Glomerular endothelial cell (primary cell): ENCODE data around the gene NDUFAF3. TPM values are rescaled to one million over a fixed set of nuclear protein-coding genes. Genes with fewer than 3 reads are reported as not detected.

ENCODE experiments used
- DNase-seq: peaks from one replicate; pipeline ENCODE4 v3.0.0-alpha.2; 2011; ENCODE audit warnings: low read depth, low spot score; ENCODE audit errors: extremely low read depth
- total RNA-seq: library from RNA; depleted of rRNA; stranded (reverse); fragments of >200 nt; gene quantifications from 2 replicates; pipeline ENCODE4 v1.2.3, GENCODE V29; 2015

The NDUFAF3 gene, protein sequence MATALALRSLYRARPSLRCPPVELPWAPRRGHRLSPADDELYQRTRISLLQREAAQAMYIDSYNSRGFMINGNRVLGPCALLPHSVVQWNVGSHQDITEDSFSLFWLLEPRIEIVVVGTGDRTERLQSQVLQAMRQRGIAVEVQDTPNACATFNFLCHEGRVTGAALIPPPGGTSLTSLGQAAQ
- 115 and 155 TPM in 2 replicates for total RNA-seq

GRCh38 chr3:49021813-49022687, at the start of gene NDUFAF3:
TSS of gene NDUFAF3 (plus strand) at chr3:49022121. CDS start at chr3:49022145, 24 bp downstream.
- peak; percentile 42 for DNase-seq

DNA sequence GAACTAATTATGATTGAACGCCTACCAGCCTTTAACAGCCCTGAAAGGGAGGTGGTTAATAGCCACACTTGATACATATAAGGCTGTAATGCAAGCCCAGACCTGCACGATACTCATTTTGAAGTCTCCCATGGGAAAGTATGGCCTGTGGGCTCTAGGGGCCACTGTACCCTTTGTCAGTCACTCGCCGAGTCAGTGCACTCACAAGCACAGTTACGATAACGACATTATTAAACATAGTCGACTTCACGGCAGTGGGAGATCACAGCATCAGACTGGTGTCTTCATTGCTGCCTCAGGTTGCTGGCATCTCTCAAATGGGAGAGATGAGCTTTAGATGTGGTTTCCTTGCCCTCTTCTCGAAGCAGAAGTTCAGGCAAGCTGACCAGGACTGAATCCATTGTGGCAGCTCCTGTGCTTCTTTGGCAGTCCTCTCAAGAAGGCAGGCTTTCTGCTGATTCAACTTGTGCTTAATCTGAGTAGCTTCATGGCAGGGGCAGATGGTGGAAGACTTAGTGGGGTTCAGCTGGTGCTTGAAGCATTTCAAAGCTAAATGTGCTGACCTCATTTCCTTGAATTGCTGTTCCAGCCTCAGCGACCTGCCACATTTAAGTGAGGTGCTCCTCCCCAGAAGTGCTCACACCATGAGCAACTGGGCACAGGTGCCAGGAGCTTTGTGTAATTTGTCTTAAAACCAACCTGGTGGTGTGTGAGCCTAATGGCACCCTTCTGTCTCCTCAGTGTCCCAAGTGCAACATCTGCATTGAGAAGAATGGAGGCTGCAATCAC, 47.7 kb upstream of the NDUFAF3 start:
- no peak for DNase-seq

GRCh38 chr3:48979451-48979850, 42.5 kb upstream of the NDUFAF3 start:
- no peak for DNase-seq

GRCh38 chr3:48980295-48980694, 41.6 kb upstream of the NDUFAF3 start:
- no peak for DNase-seq

DNA sequence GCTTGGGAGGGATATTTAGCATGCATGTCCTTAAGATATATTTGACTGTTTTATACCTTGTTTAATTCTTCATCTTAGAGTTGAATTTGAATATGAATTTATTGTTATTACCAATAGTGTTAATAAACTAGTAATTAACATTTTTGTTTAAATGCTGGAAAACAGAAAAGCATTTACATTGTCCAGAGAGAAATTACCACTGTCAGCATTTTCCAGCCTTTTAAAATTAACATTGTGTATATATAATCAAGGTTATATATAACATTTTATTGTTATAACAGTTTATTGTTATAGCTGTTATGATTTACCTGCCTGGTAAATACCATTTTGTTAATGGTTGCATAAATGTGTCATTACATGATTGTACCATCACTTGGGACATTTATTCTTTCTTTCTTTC, 39.9 kb upstream of the NDUFAF3 start:
- DNase-seq, result no peak

GRCh38 chr3:48982686-48983085, 39.2 kb upstream of the NDUFAF3 start:
- no peak for DNase-seq

GRCh38 chr3:48983096-48983495, 38.8 kb upstream of the NDUFAF3 start:
- no peak for DNase-seq

DNA sequence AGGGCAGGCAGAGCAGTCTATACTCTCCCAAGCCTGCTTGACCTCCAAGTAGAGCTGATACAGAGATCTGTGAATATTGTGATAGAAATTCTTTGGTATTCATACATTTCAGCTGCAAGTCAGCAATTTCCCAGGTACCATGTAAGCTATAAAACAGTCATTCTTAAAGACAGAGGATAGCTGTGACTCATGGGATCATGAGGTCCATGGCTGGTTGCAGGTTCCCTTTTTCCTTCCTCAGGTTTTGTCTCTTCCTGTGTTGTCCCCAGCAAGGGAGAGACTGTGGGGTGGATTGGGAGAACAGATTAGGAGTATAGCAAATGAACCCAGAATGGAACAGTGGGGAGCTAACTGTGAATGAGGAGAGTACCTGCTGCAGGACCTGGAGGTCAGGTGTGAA, 37.3 kb upstream of the NDUFAF3 start:
- DNase-seq, result no peak

DNA sequence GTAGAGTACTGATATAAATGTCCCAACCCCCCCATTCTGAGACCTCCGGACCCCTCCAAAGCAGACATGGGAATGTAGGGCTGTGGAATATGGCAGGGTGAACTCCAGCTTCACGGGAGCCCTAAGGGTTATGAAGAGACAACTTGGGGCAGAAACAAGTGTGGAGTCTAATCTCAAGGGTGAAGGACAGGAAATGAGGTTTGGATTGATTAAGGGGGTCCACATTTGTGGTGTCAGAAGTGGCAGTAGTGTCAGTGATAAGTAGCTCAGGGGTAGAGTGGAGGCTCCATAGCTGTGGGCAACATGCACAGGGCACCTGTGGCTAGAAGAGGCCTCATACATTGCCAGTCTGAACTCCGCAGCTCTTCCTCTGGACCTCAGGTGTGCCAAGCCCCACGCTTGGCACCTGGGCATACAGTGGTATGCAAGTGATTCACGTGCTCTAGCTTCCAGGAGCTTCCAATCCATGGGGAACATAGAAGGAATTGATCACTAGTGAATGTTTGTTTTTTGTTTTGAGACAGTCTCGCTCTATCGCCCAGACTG, 36.0 kb upstream of the NDUFAF3 start:
- DNase-seq, result no peak

GRCh38 chr3:48989126-48989795, 32.7 kb upstream of the NDUFAF3 start:
- no peak for DNase-seq

DNA sequence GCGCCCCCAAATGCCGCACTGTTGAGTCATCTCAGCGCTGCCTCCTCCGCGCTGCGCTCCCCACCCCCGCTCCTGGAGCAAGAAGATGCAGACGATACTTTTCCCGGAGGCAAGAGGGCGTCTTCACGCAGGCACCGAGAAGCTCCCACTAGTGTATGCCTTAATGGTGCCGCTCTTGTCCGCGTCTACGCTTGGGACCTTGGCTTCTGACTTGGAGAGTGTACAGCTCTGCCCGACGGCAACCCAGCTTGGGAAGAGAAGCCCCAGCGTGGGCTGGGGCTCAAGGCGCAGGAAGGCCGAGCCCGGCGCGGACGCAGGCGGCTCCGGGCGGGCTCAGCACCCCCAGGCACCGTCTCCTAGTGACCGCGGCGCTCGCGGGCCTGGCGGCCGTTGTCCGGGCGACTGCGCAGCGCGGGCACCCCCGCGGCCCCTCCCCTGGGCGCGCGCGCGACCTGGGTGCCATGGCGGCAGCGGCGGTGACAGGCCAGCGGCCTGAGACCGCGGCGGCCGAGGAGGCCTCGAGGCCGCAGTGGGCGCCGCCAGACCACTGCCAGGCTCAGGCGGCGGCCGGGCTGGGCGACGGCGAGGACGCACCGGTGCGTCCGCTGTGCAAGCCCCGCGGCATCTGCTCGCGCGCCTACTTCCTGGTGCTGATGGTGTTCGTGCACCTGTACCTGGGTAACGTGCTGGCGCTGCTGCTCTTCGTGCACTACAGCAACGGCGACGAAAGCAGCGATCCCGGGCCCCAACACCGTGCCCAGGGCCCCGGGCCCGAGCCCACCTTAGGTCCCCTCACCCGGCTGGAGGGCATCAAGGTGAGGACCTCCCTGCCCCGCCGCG, 31.9 kb upstream of the NDUFAF3 start, which contains the start of gene P4HTM:
P4HTM (plus strand) TSS at position 446 of the 840 bp plus-strand sequence; CDS start at position 462, 16 bp downstream.
- peak; percentile 44 for DNase-seq

DNA sequence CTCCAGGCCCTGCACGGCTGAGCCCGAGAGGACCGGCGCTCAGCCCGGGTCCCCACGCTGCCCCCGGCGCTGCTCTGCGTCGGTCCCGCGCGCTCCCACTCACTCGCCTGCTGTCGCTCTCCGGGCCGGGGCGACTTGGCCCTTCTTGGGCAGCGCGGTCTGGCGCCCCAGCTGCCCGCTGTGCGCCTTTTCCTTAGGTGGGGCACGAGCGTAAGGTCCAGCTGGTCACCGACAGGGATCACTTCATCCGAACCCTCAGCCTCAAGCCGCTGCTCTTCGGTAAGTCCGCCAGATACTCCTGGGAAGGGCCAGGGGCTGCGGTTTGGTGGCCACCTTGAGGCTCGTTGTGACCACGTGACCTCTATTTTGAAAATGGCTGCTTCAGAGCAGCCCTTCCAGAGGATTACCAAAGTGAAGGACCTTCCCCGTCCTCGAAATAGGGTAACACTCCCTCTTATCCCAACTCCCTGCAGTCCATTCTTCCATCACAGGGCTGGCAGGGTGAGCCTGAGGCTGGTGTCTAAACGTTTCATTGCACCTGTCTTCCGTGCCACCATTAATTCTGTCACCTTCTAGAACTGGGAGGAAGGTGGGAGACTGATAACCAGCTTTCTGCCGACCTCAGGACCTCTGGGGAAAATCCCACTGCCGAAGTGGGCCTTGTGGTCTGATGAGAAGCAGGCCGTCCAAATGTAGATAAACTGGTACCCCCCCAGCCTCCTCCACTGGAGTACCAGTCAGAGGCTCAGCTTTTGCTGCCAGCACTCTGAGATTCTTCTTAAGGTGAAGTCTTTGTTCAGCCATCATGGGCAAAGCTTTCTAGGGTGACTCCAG, 31.1 kb upstream of the NDUFAF3 start:
- no peak for DNase-seq

DNA sequence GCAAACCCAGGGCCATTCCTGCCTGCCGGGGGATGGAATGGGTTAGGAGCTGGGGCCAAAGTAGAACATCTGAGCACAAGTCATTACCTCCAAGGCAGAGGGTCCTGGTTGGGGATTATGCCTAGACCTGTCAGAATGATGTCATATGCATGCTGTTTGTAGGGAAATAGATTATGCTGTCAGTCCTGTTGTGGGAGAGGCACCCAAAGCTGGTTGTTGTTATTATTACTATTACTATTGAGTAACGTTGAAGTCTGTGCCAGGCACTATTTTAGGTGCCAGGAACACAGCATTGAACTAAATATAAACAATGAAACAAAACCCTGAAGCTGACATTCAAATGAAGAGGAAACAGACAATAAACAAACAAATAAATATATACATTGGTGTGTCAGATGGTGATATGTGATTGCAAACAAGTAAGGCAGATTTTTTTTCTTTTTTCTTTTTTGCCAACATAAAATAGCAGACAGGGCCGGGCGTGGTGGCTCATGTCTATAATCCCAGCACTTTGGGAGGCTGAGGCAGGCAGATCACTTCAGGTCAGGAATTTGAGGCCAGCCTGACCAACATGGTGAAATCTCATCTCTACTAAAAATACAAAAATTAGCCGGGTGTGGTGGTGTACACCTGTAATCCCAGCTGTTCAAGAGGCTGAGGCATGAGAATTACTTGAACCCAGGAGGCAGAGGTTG, 29.9 kb upstream of the NDUFAF3 start:
- no peak for DNase-seq

DNA sequence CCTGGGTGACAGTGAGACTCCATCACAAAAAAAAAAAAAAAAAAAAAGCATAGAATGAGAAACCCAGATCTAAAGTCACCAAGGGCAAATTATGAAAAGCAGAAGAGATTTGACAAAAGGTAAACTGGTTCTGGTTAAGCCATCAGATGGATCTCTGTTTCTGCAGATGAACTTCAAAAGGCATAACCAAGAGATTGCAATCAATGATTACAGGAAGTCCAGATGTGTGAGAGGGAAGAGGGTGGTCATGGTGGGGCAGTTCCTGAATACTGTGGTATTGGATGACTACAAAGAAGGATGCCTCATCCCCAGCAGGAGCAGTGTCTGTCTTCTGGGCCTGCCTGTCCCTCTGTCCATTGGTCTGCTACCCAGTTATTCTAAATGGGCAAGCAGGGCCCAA, 28.1 kb upstream of the NDUFAF3 start:
- no peak for DNase-seq

- DNase-seq, result no peak
Measured at GRCh38 chr3:48996640-48997039, 25.3 kb upstream of the NDUFAF3 start.

DNA sequence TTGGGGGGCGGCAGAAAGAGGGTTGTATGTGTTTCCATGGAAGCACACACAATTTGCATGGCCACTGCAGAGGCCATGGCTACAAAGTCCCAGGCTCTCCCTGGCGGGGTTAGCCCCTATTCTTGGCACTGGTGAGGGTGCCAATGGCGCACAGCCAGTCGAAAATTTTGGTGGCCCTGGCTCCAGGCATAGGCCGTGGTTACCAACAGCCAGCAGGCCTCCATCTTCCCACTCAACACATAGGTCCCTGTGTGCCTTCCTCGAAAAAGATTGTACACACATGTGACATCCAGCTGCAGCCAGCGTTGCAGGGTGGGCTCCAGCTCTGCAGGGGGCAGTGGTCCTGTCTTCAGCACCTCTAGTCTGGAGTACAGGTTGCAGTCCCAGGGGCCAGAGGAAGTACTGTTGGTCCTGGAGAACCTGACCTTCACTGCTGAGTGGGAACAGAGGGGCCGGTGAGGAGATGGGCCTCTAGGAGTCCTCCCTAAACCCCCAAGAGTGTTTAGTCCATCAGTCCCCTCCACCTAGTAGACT, 24.8 kb upstream of the NDUFAF3 start:
- no peak for DNase-seq

DNA sequence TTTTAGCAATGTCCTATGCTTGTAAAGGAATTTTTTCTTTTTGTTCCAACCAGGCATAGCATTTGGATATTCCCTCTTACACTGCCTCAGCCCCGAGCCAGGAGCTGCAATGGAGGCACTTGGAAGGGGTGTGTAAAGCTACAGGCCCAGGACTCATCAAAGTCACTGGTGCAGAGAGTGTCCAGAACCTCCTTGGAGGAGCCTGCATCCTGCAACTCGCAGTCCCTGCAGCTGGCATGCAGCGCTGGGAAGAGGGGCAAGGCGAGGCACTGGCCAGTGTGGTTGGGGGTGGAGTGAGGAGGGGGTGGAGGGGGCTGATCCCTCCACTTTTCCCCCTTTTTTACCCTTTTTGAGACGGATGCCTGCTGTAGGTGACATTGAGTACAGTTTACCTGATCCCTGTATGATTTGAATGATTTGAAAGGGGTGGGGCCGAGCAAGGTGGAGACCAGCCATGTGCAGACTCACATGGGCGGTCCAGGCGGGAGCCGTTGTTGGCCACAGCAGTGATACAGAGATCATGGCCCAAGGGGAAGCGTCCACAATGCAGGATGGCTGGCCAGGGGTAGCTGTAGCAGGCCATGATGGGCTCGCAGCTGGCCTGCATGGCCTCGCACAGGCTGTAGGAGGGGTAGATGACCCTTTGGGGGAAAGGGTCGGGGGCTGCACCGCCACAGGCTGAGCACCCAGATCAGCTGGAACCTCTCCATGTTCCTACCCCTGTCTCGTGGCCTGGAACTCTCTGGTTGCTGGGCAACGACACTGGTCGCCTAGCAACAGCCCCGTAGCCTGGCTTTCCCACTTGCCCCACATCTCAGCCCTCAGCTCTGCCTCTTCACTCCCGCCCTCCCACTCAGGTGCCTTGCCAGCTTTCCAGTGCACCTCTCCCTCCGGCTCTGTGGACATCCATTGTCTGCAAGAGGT, 23.9 kb upstream of the NDUFAF3 start:
- DNase-seq, result no peak
